ENCODE data around the gene DDIT4. TPM values are rescaled to one million over a fixed set of nuclear protein-coding genes. Genes with fewer than 3 reads are reported as not detected.

The DDIT4 gene
- total and polyA plus RNA-seq, 2 experiments from 2014 or later, result 114 to 136 TPM

DNA sequence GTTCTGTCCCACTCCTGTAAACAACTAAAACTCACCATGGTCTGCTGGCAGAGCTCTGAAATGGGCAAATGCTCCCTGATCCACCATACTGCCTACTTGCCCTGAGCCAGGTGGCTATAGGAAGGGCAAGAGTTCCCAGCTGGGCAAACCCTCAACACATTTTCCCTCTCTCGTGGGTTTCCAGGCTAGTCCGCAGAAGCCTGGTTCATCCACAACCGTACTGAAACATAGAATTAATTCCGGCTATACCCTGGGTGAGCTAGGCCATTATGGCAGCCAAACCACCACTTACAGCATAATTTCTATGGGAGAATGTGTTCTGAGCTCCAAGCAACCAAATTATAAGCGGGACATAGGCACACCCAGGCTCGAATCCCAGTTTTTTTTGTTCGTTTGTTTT lies 20.1 kb upstream of the DDIT4 start (continued):
- TF ChIP-seq, protein P1, sequence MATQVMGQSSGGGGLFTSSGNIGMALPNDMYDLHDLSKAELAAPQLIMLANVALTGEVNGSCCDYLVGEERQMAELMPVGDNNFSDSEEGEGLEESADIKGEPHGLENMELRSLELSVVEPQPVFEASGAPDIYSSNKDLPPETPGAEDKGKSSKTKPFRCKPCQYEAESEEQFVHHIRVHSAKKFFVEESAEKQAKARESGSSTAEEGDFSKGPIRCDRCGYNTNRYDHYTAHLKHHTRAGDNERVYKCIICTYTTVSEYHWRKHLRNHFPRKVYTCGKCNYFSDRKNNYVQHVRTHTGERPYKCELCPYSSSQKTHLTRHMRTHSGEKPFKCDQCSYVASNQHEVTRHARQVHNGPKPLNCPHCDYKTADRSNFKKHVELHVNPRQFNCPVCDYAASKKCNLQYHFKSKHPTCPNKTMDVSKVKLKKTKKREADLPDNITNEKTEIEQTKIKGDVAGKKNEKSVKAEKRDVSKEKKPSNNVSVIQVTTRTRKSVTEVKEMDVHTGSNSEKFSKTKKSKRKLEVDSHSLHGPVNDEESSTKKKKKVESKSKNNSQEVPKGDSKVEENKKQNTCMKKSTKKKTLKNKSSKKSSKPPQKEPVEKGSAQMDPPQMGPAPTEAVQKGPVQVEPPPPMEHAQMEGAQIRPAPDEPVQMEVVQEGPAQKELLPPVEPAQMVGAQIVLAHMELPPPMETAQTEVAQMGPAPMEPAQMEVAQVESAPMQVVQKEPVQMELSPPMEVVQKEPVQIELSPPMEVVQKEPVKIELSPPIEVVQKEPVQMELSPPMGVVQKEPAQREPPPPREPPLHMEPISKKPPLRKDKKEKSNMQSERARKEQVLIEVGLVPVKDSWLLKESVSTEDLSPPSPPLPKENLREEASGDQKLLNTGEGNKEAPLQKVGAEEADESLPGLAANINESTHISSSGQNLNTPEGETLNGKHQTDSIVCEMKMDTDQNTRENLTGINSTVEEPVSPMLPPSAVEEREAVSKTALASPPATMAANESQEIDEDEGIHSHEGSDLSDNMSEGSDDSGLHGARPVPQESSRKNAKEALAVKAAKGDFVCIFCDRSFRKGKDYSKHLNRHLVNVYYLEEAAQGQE (IDR thresholded peaks at IDR 0.05; ENCODE audit: unreplicated experiment), result no peak

DNA sequence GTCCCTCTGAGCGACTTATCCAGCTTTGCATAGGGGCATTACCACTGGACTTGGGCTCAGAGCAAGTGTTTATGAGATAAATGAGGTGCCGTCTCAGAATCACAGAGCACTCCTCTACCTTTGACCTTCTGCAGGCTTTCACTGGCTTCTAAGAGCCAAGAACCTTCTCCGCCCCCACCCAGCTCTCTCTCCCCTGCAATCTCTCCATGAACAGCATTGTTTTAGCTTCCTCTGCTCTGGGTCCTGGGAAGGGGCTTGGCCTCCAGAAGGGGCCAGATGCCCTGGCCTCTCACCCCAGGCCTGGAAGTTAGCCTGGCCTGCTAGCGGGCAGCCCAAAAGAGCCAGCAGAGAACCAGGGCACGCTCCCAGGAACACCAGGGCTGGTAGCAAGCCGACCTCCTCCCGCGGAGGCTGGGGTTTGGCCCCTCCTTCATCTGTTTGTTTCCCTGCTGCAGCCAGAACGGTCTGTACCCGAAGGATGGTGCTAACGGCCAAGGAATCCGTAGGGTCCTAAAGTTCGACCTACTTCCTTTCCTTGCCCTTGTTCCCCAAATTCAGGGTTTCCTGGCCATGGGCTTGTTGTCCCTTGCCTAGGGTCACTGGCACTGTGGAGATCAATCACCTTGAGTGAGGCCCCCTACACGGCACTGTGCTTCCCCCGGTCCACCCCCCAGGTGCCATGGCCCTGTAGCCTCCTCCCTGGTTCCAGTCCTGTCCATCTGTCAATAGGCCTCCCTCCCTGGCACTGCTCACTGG lies 18.7 kb upstream of the DDIT4 start:
- peak overlapping the region; percentile 43 for H3K4me3 ChIP-seq
- H3K79me2 ChIP-seq (replicated peaks; ENCODE audit: insufficient read depth), result no peaks in the 10 kb centered on the region
- Mint-ChIP-seq H3K4me3 (peak overlapping the region; percentile 65), H3K27ac (peak overlapping the region; percentile 97), H3K9me3 (no peaks in the 10 kb centered on the region), H3K4me1 (peaks cover 34% of the 10 kb centered on the region), H3K36me3 (ENCODE audit: low read depth) (no peaks in the 10 kb centered on the region), H3K27me3 (ENCODE audit: insufficient read depth, low read depth, poor library complexity) (peaks cover 15% of the 10 kb centered on the region)
- ATAC-seq (peak; percentile 93), DNase-seq (ENCODE audit: low spot score) (peak; percentile 87)
- H3K4me1 ChIP-seq (ENCODE audit: insufficient read depth), result peaks cover 20% of the 10 kb centered on the region
- no peaks in the 10 kb centered on the region for H3K36me3 ChIP-seq (ENCODE audit: insufficient read depth)
- H3K4me2 ChIP-seq, result peak overlapping the region; percentile 82
- peak overlapping the region; percentile 95 for H3K27ac ChIP-seq (ENCODE audit: low read depth)
- H3K27me3 ChIP-seq (ENCODE audit: insufficient read depth), result no peaks in the 10 kb centered on the region
- no peaks in the 10 kb centered on the region for H4K20me1 ChIP-seq (replicated peaks; ENCODE audit: insufficient read depth)
- H3K9me2 ChIP-seq (ENCODE audit: insufficient read depth), result no peaks in the 10 kb centered on the region
- peaks cover 9% of the 10 kb centered on the region for H3F3A ChIP-seq (replicated peaks; ENCODE audit: low read depth)
- peak overlapping the region; percentile 99 for H2AFZ ChIP-seq
- TF ChIP-seq EZH2 (IDR thresholded peaks at IDR 0.05; ENCODE audit: low read depth, unreplicated experiment) (no peak), ZNF114 (CRISPR knock-in tag; IDR thresholded peaks at IDR 0.05) (no peak), ZNF331 (CRISPR knock-in tag; IDR thresholded peaks at IDR 0.05; ENCODE audit: low read depth) (no peak), STAT1 (IDR thresholded peaks at IDR 0.05; ENCODE audit: unreplicated experiment) (no peak), POLR2AphosphoS5 (IDR thresholded peaks at IDR 0.05; ENCODE audit: low read depth) (peak; percentile 61), JUNB (IDR thresholded peaks at IDR 0.05; ENCODE audit: unreplicated experiment) (no peak), EZH2phosphoT487 (IDR thresholded peaks at IDR 0.05; ENCODE audit: unreplicated experiment) (no peak), NANOG (IDR thresholded peaks at IDR 0.05; ENCODE audit: borderline replicate concordance) (no peak)
- TF ChIP-seq, protein P2, sequence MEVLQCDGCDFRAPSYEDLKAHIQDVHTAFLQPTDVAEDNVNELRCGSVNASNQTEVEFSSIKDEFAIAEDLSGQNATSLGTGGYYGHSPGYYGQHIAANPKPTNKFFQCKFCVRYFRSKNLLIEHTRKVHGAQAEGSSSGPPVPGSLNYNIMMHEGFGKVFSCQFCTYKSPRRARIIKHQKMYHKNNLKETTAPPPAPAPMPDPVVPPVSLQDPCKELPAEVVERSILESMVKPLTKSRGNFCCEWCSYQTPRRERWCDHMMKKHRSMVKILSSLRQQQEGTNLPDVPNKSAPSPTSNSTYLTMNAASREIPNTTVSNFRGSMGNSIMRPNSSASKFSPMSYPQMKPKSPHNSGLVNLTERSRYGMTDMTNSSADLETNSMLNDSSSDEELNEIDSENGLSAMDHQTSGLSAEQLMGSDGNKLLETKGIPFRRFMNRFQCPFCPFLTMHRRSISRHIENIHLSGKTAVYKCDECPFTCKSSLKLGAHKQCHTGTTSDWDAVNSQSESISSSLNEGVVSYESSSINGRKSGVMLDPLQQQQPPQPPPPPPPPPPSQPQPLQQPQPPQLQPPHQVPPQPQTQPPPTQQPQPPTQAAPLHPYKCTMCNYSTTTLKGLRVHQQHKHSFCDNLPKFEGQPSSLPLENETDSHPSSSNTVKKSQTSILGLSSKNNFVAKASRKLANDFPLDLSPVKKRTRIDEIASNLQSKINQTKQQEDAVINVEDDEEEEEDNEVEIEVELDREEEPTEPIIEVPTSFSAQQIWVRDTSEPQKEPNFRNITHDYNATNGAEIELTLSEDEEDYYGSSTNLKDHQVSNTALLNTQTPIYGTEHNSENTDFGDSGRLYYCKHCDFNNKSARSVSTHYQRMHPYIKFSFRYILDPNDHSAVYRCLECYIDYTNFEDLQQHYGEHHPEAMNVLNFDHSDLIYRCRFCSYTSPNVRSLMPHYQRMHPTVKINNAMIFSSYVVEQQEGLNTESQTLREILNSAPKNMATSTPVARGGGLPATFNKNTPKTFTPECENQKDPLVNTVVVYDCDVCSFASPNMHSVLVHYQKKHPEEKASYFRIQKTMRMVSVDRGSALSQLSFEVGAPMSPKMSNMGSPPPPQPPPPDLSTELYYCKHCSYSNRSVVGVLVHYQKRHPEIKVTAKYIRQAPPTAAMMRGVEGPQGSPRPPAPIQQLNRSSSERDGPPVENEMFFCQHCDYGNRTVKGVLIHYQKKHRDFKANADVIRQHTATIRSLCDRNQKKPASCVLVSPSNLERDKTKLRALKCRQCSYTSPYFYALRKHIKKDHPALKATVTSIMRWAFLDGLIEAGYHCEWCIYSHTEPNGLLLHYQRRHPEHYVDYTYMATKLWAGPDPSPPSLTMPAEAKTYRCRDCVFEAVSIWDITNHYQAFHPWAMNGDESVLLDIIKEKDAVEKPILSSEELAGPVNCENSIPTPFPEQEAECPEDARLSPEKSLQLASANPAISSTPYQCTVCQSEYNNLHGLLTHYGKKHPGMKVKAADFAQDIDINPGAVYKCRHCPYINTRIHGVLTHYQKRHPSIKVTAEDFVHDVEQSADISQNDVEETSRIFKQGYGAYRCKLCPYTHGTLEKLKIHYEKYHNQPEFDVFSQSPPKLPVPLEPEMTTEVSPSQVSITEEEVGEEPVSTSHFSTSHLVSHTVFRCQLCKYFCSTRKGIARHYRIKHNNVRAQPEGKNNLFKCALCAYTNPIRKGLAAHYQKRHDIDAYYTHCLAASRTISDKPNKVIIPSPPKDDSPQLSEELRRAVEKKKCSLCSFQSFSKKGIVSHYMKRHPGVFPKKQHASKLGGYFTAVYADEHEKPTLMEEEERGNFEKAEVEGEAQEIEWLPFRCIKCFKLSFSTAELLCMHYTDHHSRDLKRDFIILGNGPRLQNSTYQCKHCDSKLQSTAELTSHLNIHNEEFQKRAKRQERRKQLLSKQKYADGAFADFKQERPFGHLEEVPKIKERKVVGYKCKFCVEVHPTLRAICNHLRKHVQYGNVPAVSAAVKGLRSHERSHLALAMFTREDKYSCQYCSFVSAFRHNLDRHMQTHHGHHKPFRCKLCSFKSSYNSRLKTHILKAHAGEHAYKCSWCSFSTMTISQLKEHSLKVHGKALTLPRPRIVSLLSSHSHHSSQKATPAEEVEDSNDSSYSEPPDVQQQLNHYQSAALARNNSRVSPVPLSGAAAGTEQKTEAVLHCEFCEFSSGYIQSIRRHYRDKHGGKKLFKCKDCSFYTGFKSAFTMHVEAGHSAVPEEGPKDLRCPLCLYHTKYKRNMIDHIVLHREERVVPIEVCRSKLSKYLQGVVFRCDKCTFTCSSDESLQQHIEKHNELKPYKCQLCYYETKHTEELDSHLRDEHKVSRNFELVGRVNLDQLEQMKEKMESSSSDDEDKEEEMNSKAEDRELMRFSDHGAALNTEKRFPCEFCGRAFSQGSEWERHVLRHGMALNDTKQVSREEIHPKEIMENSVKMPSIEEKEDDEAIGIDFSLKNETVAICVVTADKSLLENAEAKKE (CRISPR knock-in tag; IDR thresholded peaks at IDR 0.05), result no peak
- TF ChIP-seq, protein P3, sequence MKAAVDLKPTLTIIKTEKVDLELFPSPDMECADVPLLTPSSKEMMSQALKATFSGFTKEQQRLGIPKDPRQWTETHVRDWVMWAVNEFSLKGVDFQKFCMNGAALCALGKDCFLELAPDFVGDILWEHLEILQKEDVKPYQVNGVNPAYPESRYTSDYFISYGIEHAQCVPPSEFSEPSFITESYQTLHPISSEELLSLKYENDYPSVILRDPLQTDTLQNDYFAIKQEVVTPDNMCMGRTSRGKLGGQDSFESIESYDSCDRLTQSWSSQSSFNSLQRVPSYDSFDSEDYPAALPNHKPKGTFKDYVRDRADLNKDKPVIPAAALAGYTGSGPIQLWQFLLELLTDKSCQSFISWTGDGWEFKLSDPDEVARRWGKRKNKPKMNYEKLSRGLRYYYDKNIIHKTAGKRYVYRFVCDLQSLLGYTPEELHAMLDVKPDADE (IDR thresholded peaks at IDR 0.05), result 0 out of 2 replicates have a peak, but pooled peaks have one; percentile 28
- TF ChIP-seq, protein P4, sequence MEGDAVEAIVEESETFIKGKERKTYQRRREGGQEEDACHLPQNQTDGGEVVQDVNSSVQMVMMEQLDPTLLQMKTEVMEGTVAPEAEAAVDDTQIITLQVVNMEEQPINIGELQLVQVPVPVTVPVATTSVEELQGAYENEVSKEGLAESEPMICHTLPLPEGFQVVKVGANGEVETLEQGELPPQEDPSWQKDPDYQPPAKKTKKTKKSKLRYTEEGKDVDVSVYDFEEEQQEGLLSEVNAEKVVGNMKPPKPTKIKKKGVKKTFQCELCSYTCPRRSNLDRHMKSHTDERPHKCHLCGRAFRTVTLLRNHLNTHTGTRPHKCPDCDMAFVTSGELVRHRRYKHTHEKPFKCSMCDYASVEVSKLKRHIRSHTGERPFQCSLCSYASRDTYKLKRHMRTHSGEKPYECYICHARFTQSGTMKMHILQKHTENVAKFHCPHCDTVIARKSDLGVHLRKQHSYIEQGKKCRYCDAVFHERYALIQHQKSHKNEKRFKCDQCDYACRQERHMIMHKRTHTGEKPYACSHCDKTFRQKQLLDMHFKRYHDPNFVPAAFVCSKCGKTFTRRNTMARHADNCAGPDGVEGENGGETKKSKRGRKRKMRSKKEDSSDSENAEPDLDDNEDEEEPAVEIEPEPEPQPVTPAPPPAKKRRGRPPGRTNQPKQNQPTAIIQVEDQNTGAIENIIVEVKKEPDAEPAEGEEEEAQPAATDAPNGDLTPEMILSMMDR (conservative IDR thresholded peaks at IDR 0.05; ENCODE audit: low read depth in 2 of 2), result peak in 1 of 2 experiments; percentile 34; a peak in 2 of 4 replicates

All from GM23338 (cell line).